ENCODE results near the gene ZNF217.
"Not testable (repeated sequence)": the region's sequence is repeated elsewhere in the genome, so short reads cannot be mapped to it uniquely, and the experiment has no call there.

ZNF217 gene

GRCh38 chr20:53567379-53567917, 26.2 kb downstream of the ZNF217 start:
- DNase-seq (ENCODE audit: low spot score) = no peak

- DNase-seq (ENCODE audit: low spot score) = not testable (repeated sequence)
Observed at GRCh38 chr20:53566623-53567022, 27.0 kb downstream of the ZNF217 start.

- no peak for DNase-seq (ENCODE audit: low spot score)
Observed at GRCh38 chr20:53565254-53565653, 28.4 kb downstream of the ZNF217 start.

GRCh38 chr20:53562104-53562764, 31.4 kb downstream of the ZNF217 start:
- not testable (repeated sequence) for DNase-seq (ENCODE audit: low spot score)

- DNase-seq (ENCODE audit: low spot score) = no peak
Observed at GRCh38 chr20:53561505-53561904, 32.1 kb downstream of the ZNF217 start.

GRCh38 chr20:53559816-53560215, 33.8 kb downstream of the ZNF217 start:
- no peak for DNase-seq (ENCODE audit: low spot score)

GRCh38 chr20:53557130-53557529, 36.5 kb downstream of the ZNF217 start:
- DNase-seq (ENCODE audit: low spot score) = no peak

DNA sequence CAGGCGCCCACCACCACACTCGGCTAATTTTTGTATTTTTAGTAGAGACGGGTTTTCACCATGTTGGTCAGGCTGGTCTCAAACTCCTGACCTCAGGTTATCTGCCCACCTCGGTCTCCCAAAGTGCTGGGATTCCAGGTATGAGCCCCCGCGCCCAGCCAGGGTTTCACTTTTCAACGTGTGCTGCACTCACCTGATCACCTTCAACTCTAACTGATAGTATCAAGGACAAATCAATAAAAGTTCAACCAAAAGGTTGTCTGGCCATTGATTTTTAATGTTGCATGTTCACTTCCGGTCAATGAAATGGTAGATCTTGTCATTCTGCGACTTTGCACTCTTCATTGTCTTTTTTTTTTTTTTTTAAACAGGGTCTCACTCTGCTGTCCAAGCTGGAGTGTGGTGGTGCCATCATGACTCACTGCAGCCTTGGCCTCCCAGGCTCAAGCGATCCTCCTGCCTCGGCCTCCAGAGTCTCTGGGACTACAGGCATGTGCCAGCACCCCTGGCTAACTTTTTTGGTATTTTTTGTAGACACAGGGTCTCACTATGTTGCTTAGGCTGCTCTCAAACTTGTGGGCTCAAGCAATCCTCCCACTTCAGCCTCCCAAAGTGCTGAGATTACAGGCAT, 37.3 kb downstream of the ZNF217 start:
- no peak for DNase-seq (ENCODE audit: low spot score)

DNA sequence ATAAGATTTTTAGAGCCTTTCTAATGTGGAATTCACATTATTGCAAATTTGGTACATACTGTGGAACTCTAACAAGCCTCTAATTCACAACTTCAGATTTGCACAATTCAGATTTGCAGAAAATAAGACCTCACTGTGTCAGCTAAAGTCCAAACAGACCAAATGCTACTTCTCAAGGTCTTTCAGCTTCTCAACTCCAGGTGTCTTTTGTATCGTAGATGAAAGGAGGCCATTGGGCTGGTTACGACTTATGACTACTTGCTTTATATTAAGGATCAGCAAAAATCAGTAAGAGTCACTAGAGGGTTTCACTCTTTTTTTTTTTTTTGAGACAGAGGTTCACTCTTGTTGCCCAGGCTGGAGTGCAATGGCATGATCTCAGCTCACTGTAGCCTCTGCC, 37.8 kb downstream of the ZNF217 start:
- no peak for DNase-seq (ENCODE audit: low spot score)

- DNase-seq (ENCODE audit: low spot score) = no peak
Observed at GRCh38 chr20:53555081-53555480, 38.6 kb downstream of the ZNF217 start.

GRCh38 chr20:53552572-53552893, 41.1 kb downstream of the ZNF217 start:
- not testable (repeated sequence) for DNase-seq (ENCODE audit: low spot score)

- DNase-seq (ENCODE audit: low spot score) = not testable (repeated sequence)
Observed at GRCh38 chr20:53551719-53552571, 41.7 kb downstream of the ZNF217 start.

DNA sequence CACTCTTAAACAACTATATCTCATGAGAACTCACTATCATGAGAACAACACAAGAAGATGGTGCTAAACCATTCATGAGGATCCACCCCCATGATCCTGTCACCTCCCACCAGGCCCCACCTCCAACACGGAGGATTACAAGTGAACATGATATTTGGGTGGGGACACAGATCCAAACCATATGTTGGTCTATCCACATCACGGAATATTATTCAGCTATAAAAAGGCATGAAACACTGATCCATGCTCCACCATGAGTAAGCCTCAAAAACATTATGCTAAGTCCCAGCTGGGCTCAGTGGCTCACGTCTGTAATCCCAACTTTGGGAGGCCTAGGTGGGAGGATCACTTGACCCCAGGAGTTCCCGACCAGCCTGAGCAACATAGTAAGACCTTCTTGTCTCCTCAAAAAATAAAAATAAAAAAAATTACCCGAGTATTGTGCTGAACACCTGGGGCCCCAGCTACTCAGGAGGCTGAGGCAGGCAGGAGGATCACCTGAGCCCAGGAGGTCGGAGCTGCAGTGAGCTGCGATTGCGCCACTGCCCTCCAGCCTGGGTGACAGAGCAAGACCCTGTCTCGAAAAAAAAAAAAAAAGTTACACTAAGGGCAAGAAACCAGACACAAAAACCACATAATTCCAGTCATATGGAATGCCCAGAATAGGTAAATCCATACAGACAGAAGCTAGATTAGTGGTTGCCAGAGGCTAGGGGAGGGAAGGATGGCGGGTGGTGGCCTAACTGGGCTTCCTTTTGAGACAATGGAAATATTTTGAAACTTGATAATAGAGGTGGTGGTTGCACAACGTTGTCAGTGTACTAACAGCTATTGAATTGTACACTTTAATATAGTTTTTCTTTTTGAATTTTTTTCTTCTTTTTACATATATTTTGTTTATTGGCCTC, 43.1 kb downstream of the ZNF217 start:
- no peak for DNase-seq (ENCODE audit: low spot score)

GRCh38 chr20:53547664-53548239, 45.9 kb downstream of the ZNF217 start:
- DNase-seq (ENCODE audit: low spot score) = no peak

DNA sequence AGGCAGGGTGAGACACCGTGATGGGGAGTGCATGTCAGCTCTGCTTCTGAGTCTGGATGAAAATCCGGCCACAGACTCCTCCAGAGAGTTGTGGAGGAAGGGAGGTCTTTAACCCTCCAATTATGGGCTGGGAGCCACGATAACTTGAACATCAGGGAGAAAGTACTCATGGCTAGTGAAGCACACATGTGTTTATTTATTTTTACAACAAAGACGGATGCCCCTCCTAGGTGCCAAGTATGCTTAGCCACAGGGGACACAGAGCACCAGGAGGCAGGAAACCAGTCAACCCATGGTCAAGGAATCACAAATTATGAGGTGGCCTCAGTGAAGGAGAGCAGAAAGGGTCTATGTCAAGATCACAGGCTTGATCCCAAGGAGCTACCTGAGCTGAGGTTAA, 54.1 kb downstream of the ZNF217 start:
- DNase-seq (ENCODE audit: low spot score) = no peak

- DNase-seq (ENCODE audit: low spot score) = not testable (repeated sequence)
Observed at GRCh38 chr20:53536382-53536781, 57.3 kb downstream of the ZNF217 start.

DNA sequence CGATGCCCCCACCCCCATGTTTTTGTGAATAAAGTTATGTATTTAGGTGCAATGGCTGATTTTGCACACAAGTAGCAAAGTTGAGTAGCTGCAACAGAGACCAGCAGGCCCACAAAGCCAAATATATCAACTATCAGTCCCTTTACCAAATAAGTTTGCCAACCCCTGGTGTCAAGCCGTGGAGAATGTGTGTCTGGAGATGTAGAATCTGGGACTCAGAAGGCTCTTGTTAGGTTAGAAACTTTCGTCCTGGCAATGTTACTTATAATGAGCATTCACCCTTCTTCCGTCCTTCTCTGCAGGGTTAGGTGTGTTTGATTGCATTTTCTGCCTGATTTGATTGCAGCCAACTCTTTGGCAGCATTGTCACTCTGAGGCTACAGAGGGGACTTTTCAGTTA, 57.8 kb downstream of the ZNF217 start:
- DNase-seq (ENCODE audit: low spot score) = no peak

DNA sequence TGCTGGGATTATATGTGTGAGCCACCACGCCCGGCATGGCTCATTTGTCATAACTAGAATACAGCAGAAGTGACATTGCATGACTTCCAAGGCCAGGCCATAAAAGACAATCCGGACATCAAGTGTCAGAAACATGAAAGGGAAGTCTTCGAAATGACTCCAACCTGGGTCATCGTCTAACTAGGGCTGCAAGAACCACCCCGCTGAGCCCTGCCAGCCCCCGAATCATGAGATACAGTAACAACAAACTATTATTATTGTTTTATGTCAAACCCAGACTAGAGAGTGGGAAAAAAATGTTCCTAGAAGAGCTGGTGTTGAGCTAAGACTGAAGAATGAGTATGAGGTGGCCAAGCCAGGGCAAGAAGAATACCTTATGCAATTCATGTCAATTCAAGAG, 59.6 kb downstream of the ZNF217 start:
- DNase-seq (ENCODE audit: low spot score) = no peak

- DNase-seq (ENCODE audit: low spot score) = no peak
Observed at GRCh38 chr20:53533500-53533899, 60.1 kb downstream of the ZNF217 start.

- DNase-seq (ENCODE audit: low spot score) = not testable (repeated sequence)
Observed at GRCh38 chr20:53532654-53533312, 60.9 kb downstream of the ZNF217 start.

- no peak for DNase-seq (ENCODE audit: low spot score)
Observed at GRCh38 chr20:53530440-53530839, 63.2 kb downstream of the ZNF217 start.

All from germinal center (tissue), 1 donor.